IPS DF 4.7 (cell line): ENCODE data around the gene FRA10AC1.
"Not testable (repeated sequence)": the region's sequence is repeated elsewhere in the genome, so short reads cannot be mapped to it uniquely, and the experiment has no call there.

Experiments used
- DNase-seq: peaks from one replicate; pipeline ENCODE4 v3.0.0-alpha.2; 2013; ENCODE audit warnings: low spot score; ENCODE audit errors: extremely low read depth

The FRA10AC1 gene

GRCh38 chr10:93703841-93704240 is 1.4 kb upstream of the FRA10AC1 start:
- no peak for DNase-seq

GRCh38 chr10:93703066-93703465 is 674 bp upstream of the FRA10AC1 start:
- no peak for DNase-seq

GRCh38 chr10:93701866-93702209 is 554 bp downstream of the FRA10AC1 start:
- DNase-seq: no peak

GRCh38 chr10:93697207-93697606 is 5.2 kb downstream of the FRA10AC1 start:
- no peak for DNase-seq

GRCh38 chr10:93696582-93696981 is 5.8 kb downstream of the FRA10AC1 start:
- DNase-seq: not testable (repeated sequence)

- no peak for DNase-seq
Observed at GRCh38 chr10:93695740-93696139, 6.7 kb downstream of the FRA10AC1 start.

- no peak for DNase-seq
Observed at GRCh38 chr10:93687737-93688136, 14.7 kb downstream of the FRA10AC1 start.

GRCh38 chr10:93680412-93681047 is 21.9 kb downstream of the FRA10AC1 start:
- DNase-seq: no peak

- no peak for DNase-seq
Observed at GRCh38 chr10:93678805-93679587, 23.4 kb downstream of the FRA10AC1 start.

GRCh38 chr10:93678386-93678785 is 24.0 kb downstream of the FRA10AC1 start:
- no peak for DNase-seq

- DNase-seq: no peak
Observed at GRCh38 chr10:93673791-93674190, 28.6 kb downstream of the FRA10AC1 start.

GRCh38 chr10:93672890-93673289 is 29.5 kb downstream of the FRA10AC1 start:
- DNase-seq: no peak

GRCh38 chr10:93672022-93672678 is 30.2 kb downstream of the FRA10AC1 start:
- no peak for DNase-seq

- DNase-seq: no peak
Observed at GRCh38 chr10:93671042-93671441, 31.4 kb downstream of the FRA10AC1 start.

GRCh38 chr10:93670372-93670771 is 32.0 kb downstream of the FRA10AC1 start:
- no peak for DNase-seq

GRCh38 chr10:93667795-93668194 is 34.6 kb downstream of the FRA10AC1 start:
- DNase-seq: no peak

- no peak for DNase-seq
Observed at GRCh38 chr10:93666030-93666429, 36.4 kb downstream of the FRA10AC1 start.

- DNase-seq: no peak
Observed at GRCh38 chr10:93657757-93658156, 44.6 kb downstream of the FRA10AC1 start.

GRCh38 chr10:93656155-93656554 is 46.2 kb downstream of the FRA10AC1 start:
- DNase-seq: no peak

GRCh38 chr10:93654201-93654600 is 48.2 kb downstream of the FRA10AC1 start:
- no peak for DNase-seq

GRCh38 chr10:93652857-93653256 is 49.5 kb downstream of the FRA10AC1 start:
- DNase-seq: no peak

- DNase-seq: no peak
Observed at GRCh38 chr10:93639791-93640190, 62.6 kb downstream of the FRA10AC1 start.
